NCI-H2107 treated with DMSO at 0.1 percent for 48 hours (cell line): Measurements from ENCODE around the gene RAB31.

Experiments used
- DNase-seq: peaks from one replicate; lab custom pipeline; 2025; ENCODE audit not compliant: unreplicated experiment; lab: John Stamatoyannopoulos, UW

RAB31 gene

DNA sequence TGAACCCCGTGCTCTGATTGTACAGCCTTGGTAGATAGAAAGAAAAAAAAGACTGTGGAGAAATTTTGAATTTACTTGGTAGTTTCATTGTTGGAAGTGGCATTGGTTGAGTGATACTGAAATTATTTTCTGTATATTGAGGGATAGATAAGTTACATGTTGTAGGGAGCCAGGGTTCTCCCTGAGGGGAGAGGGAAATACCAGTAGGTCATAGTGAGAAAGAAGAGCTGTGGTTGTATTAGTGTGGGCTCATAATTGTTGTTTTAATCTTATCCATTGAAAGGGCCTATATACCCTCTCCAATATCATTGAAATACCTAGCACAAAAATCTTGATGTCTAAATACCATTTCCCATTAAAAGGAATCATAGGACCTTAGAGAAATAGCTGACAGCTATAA, 16.9 kb upstream of the RAB31 start:
- DNase-seq = no peak

- DNase-seq = no peak
These were observed 13.9 kb upstream of the RAB31 start for GRCh38 chr18:9694174-9694573.

DNA sequence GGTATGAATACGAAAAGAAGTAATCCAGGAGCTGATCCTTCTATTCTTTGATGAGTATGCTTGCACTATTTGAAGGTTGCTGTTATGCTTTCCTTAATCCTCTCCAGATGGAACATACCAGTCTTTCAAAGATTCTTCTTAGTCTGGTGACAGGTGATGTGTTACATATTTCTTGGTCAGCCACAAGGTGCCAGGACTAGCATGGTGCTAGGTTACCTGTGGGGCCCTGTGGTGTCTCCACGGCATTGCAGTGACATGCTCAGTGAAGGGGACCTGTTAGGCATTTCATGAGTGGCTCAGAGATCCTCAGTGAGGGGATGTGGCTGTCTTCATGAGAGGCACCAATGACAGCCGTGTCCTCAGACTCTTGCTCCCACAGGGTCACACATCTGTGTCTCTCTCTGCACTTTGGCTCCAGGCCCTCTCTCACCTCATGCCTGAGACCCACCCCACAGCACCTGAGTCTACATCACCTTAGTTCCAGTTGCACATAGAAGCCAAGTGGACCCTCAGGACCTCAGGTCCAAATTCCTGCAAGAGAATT, 13.1 kb upstream of the RAB31 start:
- no peak for DNase-seq

DNA sequence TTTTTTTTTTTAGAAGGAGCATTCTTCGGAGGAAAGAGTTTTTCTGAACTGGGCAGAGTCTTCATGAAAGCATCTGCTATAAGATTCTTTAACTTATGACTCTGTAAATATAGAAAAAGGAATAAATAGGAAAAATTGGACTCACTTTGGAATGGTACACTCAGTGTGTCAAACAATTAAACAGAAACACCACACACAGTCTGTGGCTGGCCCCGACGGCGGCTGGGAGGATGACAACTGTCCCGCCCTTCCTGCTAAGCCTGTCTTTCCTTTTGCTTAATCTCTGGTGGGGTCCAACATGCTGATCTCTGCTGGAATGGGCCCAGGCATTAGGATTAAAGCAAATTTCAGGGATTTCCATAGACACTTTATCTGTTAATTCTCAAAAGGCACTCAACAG, 12.5 kb upstream of the RAB31 start:
- DNase-seq = no peak

DNA sequence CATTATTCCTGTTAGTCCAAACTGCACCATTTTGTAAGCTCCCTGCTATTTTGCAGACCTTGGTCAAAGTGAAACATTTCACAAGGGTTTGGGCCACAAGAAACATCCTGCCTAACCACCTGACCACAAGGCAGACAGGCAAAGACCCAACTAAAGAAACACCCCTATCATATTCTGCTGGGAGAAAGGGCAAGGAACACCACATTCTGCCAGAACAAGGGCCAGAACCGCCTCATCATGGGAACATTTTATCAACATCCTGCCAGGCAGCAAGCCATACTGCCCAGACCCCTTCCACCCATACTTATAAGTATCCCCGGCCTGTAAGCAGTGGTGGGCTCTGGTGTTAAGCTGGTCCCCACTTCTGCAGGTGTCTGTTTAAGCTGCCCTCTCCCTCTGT, 12.0 kb upstream of the RAB31 start:
- no peak for DNase-seq

- no peak for DNase-seq
These were observed 11.4 kb upstream of the RAB31 start for GRCh38 chr18:9696701-9697100.

DNA sequence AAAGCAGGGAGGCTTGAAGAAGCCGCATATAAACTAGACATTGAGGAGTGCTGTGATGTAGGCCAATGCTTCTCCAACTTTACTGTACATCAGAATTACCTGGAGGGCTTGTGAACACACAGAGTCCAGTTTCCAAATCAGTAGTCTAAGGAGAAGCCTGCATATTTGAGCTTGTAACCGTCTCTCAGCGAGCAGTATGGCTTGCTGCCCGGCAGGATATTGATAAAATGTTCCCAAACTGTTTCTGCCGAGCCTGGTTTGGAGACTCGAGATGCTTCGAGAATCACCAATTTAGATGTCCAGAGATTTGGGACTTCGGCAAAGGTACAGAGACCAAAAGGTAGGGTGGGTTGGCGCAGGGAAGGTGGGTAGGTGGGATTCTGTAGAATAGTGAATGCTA, 11.0 kb upstream of the RAB31 start:
- no peak for DNase-seq

- DNase-seq = no peak
These were observed 9.6 kb upstream of the RAB31 start for GRCh38 chr18:9698497-9698896.

- DNase-seq = no peak
These were observed 7.8 kb upstream of the RAB31 start for GRCh38 chr18:9700261-9700796.

DNA sequence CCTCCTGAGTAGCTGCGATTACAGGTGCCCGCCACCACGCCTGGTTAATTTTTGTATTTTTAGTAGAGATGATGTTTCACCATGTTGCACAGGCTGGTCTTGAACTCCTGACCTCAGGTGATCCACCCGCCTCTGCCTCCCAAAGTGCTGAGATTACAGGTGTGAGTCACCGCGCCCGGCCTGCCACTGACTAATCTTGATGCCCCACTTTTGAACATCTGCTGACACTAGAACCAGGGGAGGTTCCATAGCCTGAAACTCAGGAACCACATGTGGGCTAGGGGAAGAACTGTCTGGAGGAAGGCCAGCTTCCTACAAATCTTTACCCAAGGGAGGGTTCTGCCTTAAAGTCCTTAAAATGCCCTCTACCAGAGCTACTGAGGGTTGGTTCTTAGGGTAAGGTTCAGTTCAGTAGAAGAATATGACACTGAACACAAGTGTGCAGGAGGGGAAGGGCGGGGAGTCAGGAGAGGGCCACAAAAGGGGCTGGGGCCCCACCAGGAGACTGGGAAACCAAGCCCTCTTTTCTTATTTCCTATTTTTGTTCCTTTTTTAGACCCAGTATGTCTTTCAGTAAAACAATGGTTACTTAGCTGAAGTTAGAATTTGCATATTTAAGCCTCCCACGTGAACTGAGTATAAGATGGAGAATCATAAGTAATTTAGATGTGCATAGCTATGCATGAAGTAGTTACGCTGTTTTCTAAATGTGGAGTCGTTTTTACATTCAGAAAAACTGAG, 6.3 kb upstream of the RAB31 start:
- no peak for DNase-seq

GRCh38 chr18:9704233-9705118, 3.6 kb upstream of the RAB31 start:
- no peak for DNase-seq

DNA sequence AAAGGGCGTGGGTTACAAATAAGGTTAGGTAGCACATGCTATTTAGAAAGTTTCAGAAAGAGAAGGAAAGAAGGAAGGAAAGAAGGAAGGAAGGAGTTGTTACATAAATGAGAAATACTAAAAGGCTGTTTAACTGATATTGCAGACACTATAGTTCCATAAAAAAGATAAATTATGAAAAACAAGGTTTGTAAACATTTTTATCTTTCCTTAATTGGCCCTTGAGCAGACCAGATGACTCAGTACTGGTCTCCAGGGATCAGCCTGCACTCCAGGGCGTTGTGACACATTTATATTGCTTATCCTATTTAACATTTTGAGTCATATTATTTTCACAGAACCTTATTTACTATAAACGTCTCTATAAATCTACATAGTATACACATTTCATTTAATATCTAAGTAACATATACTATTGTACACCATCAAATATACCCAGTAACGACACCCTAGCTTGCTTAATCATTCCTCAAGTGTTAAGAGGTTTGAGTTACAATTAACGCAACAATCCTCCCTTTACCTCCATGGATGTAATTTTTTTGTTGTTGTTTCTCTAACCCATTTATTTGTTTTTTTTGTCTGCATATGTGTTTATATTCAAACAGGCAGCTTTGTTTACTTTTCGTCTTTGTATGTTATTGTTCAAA, 2.8 kb upstream of the RAB31 start:
- no peak for DNase-seq

DNA sequence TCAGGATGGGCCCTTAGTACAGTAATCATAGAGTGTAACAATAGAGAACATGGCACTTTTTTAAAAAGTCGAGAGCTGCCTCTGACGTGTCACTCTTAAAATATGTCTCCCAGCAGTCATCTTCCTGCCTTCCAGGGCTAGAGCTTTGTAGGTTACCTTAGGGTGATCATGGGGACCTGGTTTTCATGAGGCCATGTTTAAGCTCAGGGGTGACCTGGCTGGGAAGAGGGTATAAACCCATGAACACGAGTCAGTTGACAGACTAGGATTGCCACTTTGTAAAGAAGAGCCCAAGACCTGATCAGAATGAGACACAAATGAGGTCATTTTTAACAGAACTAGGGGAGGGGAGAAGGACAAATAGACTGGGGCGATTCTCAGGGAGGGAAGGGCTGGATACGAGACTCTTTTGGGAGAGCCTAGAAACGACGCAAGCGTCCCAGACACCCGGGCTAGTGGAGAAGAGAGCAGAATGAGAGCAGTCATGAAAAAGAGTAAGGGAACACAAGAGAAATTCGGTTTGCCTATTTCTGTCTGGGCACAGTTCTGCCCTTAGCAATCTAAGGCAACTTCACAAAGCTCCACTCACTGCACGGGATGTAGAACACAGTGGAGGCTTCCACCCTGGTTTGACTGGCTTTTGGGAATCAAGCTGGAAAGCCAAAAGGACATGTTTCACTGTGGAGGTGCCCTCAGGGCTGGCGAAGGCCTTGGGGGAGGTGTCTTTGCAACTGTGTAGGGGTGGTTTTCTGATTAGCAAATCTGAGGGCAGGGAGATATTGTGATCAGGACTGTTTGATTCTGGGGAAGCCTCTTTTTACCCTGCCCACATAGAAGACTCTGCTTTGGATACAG, 1.8 kb upstream of the RAB31 start:
- no peak for DNase-seq

- DNase-seq = no peak
These were observed 582 bp upstream of the RAB31 start for GRCh38 chr18:9707381-9708056.

DNA sequence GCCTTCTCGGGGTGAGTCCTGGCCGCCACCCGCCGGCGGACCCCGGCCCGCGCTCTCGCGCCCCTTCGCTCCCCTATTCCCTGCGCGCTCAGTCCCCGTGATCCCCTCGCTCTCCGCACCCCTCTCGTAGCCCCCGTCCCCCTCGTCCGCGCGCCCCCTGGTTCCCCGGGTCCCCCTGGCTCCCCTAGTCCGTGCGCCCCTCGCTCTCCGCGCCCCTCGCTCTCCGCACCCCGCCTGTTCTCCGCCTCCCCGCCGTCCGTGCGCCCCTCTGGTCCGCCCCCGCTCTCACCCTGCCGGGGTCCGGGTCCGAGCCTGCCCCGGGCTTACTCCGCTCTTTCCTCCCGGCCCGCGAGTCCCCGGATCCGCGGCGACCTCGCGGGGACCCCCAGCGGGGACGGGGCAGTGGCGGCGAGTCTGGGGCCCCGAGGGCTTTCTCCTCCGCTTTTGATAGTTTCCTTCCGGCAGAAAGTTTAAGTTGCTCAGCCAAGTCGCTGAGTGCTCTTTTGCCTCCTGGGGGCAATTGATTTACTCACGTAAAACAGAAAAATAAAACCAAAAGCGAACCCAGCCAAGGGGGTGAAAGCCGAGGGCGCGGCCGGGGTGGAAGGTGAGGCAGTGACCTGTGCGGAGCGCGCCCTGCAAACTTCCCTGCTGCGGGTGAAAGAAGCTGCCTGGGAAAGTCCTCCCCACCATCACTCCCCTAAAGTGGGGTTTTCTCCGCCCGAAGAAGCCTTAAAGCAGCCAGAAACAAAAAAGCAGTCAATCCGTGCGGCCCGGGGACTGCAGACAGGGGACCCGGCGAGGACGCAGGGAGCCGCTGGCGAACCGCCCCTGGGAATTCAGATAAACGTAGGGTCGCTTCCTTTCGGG, 568 bp downstream of the RAB31 start:
- DNase-seq = no peak

- DNase-seq = no peak
These were observed 1.3 kb downstream of the RAB31 start for GRCh38 chr18:9709304-9709877.

DNA sequence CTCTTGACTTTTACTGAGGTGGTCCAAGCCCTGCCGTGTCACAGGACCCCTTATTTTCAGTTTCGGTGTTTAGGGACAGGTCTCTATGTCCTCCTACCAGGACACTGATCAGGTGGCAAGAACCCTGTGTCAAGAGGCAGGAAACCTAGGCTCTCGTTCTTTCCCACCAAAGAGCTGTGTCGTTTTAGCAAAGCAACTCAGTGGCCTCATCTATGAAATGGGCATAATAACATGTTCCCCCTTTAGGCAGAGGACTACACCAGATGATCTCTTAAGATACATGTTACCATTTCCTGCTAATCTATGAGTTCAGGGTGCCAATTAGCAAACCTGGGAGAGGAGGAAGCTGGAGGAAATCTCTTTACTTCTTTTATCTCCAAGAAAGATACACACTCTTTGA, 1.9 kb downstream of the RAB31 start:
- no peak for DNase-seq

DNA sequence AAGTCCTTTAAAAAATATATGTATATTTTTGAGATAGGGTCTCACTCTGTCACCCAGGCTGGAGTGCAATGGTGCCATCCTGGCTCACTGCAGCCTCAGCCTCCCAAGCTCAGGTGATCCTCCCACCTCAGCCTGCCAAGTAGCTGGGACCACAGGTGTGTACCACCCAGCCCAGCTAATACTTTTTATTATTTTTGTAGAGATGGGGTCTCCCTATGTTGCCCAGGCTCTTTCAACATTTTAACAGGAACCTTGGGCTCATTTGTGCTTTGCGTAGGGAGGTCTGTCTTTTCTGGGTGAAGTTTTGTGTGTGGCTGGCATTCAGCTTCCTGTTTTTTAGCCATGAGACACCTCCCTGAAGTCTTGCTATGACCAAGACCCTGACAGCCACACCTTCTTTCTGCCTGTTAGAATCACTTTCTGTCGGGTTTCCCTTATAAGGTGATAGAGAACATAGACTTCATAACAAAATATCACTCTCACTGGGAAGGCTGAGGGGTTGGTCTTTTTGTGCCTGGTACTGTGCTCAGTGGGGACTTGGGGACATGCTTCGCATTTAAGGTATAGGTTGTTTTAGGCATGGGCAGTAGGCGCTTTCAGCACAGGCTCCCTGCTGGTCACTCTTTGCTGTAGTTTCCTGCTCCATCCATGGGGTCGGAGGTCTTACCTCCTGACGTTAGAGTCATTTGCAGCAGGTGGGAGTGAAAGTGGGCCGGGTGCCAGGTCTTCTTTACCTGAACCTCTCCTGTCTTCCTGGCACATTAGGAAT, 3.4 kb downstream of the RAB31 start:
- no peak for DNase-seq
